GM18868 (cell line): ENCODE results near the gene KIF19.

Experiments
- ATAC-seq: cut with Tn5 transposase; IDR thresholded peaks from one replicate; pipeline ENCODE4 v1.9.1; 2021; ENCODE audit warnings: mild to moderate bottlenecking, moderate library complexity; ENCODE audit not compliant: unreplicated experiment

The KIF19 gene

DNA sequence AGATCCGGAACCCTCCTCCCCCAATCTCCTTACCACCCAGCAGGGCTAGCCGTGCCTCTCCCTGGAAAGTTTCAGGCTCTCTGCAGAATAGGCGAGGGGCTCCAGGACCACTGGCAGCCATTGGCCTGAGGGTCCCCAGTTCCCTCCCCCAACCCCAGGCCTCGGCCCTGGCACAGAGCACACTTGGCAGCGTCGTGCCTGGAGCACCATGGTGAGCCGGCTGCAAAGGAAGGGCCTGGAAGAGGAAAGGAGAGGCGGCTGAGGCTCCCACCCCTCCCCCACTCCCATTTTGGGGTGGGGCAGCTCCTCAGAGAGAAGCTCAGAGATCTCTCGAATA lies 36.0 kb downstream of the KIF19 start:
- ATAC-seq, result no peak

- ATAC-seq, result no peak
These were observed 36.9 kb downstream of the KIF19 start for GRCh38 chr17:74362810-74363498.

DNA sequence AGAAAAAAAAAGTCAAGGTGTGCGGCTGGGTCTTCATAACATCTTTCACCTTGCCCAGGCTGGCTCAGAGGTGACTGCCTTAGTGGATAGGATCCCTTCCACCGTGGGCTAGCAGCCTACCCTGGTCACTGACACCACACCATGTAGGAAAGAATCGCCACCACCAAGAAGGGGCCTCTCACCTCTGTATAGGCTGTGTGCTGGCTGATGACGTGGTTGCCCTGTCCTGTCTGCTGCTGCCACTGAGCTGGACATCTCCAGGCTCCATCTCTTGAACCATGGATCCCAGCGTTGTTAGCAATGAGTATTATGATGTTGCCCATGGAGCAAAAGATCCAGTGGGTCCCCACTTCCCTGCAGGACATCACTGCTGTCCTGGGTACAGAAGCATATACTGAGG lies 41.2 kb downstream of the KIF19 start, which contains the start of gene GPR142:
Gene GPR142, plus strand, starts transcription at position 301 of the 400 bp plus-strand sequence. CDS start 2,035 bp downstream, outside the sequence.
- ATAC-seq, result no peak

GRCh38 chr17:74368341-74369081 lies 42.5 kb downstream of the KIF19 start:
- ATAC-seq, result no peak

DNA sequence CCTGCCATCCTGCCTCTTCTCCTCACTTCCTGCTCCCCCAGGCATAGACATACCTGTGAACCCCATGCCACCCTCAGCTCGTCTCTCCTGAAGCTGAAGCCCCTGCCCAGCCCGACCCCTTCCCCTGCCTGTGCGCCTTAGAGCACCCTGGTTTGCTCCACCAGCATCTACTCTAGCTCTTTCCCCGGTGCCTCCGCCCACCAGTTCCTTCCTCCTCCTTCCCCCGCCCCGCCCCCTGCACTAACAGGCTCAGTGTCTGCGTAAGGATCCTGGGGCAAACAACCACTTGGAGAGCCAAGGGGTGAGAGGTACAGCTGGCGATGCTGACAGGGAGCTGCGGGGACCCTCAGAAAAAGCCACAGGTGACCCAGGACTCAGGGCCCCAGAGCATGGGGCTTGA lies 43.2 kb downstream of the KIF19 start:
- ATAC-seq, result no peak

DNA sequence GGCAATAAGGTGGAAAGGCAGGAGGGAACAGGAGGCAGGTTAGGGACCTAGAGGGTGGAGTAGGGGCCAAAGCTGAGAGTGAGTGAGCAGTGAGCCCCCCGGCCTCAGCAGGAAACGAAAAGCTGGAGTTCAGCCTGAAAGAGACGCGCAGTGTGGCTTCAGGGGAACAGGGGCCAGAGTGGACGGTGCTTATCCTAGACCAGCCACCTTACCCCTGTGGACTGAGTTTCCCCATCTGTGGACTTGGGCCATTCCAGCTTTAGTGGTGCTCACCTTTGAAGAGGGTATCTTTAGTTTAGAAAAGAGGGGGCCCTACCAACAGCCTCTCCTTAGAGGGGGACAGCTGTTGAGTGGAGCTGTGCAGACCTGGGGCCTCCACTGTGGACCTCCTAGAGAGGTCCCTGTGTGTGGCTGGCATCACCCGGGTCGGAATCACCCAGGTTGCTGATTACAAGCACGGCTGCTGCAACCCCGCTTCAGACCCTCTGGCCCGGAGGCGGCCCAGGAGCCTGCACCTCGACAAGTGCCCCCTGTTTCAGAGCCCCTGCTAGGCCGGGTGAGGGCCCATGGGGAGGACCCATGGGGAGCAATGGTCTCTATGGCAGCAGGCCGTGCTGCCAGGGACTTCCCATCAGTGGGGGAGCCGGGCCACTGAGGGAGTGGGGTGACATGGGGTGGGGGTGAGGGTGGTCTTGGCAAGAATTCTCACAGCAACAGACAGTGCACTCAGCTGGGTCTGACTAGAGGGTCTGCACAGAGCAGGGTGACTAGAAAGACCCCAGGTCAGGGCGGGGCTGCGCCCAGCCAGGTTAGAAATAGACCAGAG lies 43.9 kb downstream of the KIF19 start:
- ATAC-seq, result no peak

DNA sequence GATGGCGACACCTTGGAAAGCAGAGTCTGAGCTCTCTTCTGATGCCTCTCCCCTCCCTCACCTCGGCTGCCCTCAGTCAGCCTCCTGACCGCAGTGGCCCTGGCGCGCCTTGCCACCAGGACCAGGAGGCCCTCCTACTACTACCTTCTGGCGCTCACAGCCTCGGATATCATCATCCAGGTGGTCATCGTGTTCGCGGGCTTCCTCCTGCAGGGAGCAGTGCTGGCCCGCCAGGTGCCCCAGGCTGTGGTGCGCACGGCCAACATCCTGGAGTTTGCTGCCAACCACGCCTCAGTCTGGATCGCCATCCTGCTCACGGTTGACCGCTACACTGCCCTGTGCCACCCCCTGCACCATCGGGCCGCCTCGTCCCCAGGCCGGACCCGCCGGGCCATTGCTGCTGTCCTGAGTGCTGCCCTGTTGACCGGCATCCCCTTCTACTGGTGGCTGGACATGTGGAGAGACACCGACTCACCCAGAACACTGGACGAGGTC lies 45.7 kb downstream of the KIF19 start:
- ATAC-seq, result no peak

DNA sequence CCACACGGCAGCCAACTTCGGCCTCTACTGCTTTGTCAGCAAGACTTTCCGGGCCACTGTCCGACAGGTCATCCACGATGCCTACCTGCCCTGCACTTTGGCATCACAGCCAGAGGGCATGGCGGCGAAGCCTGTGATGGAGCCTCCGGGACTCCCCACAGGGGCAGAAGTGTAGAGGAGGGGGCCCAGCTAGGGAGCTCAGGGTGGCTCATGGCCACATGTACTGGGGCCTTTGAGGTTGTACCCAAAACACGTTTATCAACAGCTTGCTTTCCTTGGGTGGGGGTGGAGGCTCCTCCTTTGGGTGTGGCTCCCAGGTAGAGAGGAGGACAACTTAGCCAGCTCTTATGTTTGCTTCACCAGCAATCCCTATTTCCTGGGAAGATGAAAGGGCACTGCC lies 46.4 kb downstream of the KIF19 start:
- no peak for ATAC-seq

- ATAC-seq, result no peak
These were observed 48.0 kb downstream of the KIF19 start for GRCh38 chr17:74373838-74374606.

DNA sequence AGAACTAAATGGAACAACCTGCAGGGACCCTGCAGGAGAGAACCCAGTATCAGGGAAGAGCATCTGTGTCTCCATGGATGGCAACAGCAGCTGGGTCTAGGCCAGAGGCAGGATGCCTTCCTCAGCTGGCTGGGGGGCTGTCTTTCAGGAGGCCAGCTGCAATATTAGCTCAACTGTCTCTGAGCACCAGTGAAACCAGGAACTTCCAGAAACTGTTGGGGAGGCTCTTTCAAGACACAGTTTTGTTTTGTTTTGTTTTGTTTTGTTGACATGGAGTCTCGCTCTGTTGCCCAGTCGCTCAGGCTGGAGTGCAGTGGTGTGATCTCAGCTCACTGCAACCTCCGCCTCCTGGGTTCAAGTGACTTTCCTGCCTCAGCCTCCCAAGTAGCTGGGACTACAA lies 48.8 kb downstream of the KIF19 start:
- no peak for ATAC-seq

DNA sequence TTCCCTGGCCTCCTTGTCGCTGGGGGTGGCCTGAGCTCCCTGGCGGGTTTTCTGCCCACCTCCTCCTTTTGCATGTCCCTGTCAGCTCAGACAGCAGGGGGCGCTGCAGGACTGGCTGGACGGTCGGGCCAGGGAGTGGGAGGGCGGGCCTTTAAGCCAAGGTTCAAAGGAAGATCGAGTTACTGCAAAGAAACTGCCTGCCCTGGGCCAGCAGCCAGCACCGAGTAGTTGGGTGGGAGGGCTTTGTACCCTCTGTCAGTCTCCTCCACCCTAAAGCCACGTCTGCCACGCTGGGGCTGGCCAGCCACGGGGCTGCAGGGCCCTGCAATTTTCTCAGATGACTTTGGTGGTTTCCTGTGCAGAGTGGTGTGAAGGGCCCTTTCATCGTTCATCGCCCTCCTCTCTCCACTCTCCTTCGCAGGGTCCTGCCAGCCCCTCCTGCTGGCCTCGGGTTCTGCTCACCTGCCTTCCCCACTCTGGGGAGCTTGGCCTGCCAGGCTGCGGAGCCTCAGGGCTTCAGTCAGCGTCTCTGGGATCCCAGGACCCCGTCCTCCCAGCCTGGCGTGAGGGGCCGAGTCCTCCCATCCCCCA lies 53.6 kb downstream of the KIF19 start:
- ATAC-seq, result peak; percentile 42

DNA sequence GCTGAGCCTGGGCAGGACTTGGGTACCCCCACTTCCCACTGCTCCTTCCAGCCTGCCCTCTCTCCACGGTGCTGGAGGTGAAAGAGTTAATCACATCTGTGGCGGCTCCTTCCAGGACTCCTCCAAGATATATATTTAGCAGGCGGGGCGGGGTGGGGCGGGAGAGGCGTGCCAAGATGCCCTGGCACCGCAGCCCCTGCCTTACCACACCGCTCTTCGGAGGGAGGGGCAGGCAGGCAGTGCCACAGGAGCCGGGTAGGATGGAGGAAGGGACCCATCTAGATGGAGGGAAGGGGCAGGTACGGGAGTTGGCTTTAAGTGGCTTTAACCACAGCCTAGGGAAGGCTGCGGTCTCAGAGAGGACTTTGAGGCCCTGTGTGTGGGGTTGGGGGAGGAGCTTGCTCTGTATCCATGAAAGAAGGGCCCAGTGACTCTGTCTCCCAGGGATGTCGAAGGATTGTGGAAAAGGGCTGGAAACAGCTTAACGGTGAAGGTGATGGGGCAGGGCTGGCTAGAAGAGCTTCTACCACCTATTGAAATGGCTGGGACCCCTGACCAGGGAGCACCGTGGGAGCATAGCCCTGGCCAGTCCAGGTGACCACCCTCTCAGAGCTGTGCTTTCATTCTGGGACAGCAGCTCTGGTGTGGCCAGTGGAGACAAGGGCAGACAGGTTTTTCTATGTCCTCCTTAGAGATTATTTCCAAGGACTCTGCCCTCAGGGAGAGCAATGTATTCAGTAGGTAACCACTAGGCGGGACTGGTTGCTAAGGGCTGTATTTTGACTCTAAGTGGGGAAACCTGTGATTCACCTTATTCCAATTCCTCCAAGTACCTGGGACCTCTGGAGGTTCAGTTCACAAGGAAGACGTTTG lies 54.3 kb downstream of the KIF19 start:
- ATAC-seq, result no peak

GRCh38 chr17:74380959-74381808 lies 55.2 kb downstream of the KIF19 start:
- no peak for ATAC-seq

- no peak for ATAC-seq
These were observed 57.1 kb downstream of the KIF19 start for GRCh38 chr17:74383141-74383540.

DNA sequence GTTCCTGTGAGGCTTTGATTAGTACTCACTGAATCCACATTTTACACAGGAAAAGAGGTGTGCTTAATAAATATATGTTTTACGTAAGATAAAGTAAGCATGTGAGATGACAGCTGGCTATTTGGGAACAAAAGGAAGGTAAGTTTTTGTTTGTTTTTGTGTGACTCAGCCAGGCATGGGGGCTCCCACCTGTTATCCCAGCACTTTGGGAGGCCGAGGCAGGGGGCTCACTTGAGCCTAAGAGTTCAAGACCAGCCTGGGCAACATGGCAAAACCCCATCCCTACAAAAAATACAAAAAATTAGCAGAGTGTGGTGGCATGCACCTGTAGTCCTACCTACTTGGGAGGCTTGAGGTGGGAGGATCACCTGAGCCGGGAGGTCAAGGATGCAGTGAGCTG lies 59.2 kb downstream of the KIF19 start:
- ATAC-seq, result no peak

DNA sequence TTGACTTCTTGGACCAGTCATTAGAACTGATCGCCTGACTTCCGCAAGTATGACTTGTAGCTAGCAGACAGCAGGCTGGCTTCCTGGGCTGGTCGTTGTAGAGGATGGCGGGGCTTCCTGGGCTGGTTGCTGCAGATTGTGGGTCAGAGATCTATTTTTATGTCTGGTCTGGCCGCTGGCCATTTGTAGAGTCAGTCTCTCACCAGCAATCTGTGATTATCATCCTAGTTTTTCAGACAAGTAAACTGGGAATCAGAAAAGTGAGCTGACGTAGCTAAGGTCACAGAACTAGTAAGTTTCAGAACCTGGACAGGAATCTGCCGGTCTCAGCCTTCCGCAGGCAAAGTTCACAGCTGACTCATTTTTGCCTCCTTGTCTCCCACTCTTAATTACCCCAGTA lies 60.4 kb downstream of the KIF19 start:
- ATAC-seq, result no peak

- no peak for ATAC-seq
These were observed 61.6 kb downstream of the KIF19 start for GRCh38 chr17:74387365-74388218.
